CD4-positive, CD25-positive, alpha-beta regulatory T cell (primary cell): Measurements from ENCODE around the gene UCP1. TPM values are rescaled to one million over a fixed set of nuclear protein-coding genes. Genes with fewer than 3 reads are reported as not detected.

Experiments used
- ATAC-seq, 2 donors: fragments of 150-1000 bp; cut with Tn5 transposase; one replicate each; pipeline ENCODE4 v1.10.0; 2021; ENCODE audit warnings: low read depth in 2 of 2, moderate number of reproducible peaks in 2 of 2, moderate library complexity in 1 of 2
- DNase-seq, 3 donors: peaks; one replicate each; pipeline versions ENCODE4 v3.0.0 to v3.0.0-alpha.2; 2012 to 2022; ENCODE audit warnings: mixed read lengths in 1 of 3
- H3K27ac ChIP-seq: one replicate; pipeline ENCODE4 v1.7.0; 2013; ENCODE audit warnings: mild to moderate bottlenecking, low read length; ENCODE audit not compliant: insufficient read depth, poor library complexity, severe bottlenecking
- H3K27me3 ChIP-seq: one replicate; pipeline ENCODE4 v1.7.0; 2013; ENCODE audit warnings: low read length; ENCODE audit not compliant: control insufficient read depth, insufficient read depth
- H3K36me3 ChIP-seq: one replicate; pipeline ENCODE4 v1.7.0; 2013; ENCODE audit warnings: mild to moderate bottlenecking, low read length, moderate library complexity; ENCODE audit not compliant: control insufficient read depth, insufficient read depth
- H3K4me1 ChIP-seq: 2 replicates; pipeline ENCODE4 v1.7.0; 2013; ENCODE audit warnings: mild to moderate bottlenecking, low read length; ENCODE audit not compliant: insufficient read depth, control insufficient read depth, poor library complexity, severe bottlenecking
- H3K4me3 ChIP-seq: one replicate; pipeline ENCODE4 v1.7.0; 2013; ENCODE audit warnings: low read depth, mild to moderate bottlenecking, low read length, moderate library complexity
- H3K9me3 ChIP-seq, 2 experiments: 1 replicate in 1 of 2; 2 replicates in 1 of 2; pipeline ENCODE4 v1.7.0; 2013; ENCODE audit warnings: low read length in 2 of 2, mild to moderate bottlenecking in 1 of 2, moderate library complexity in 1 of 2; ENCODE audit not compliant: control insufficient read depth in 2 of 2
- H3K27ac Mint-ChIP-seq, 3 donors: one replicate each; pipeline ENCODE4 v1.8.0; 2020 to 2022; ENCODE audit warnings: mild to moderate bottlenecking in 3 of 3, mixed read lengths in 3 of 3, moderate library complexity in 2 of 3
- H3K27me3 Mint-ChIP-seq: one replicate; pipeline ENCODE4 v1.8.0; 2022; ENCODE audit warnings: mild to moderate bottlenecking, mixed read lengths
- H3K36me3 Mint-ChIP-seq: one replicate; pipeline ENCODE4 v1.8.0; 2020; ENCODE audit warnings: mixed read lengths
- H3K4me1 Mint-ChIP-seq, 4 donors: one replicate each; pipeline ENCODE4 v1.8.0; 2020 to 2022; ENCODE audit warnings: mixed read lengths in 4 of 4, mild to moderate bottlenecking in 1 of 4
- H3K4me3 Mint-ChIP-seq, 4 donors: one replicate each; pipeline ENCODE4 v1.8.0; 2020 to 2022; ENCODE audit warnings: mild to moderate bottlenecking in 4 of 4, mixed read lengths in 4 of 4, moderate library complexity in 3 of 4
- H3K9me3 Mint-ChIP-seq, 7 donors: one replicate each; pipeline ENCODE4 v1.8.0; 2020 to 2022; ENCODE audit warnings: mixed read lengths in 7 of 7, mild to moderate bottlenecking in 3 of 7, moderate library complexity in 2 of 7
- polyA plus RNA-seq, 4 donors: library from polyadenylated mRNA; unstranded; fragments of 300-500 nt; fragmentation: Illumina TruSeq; gene quantifications; one replicate each; pipeline ENCODE4 v1.2.3, GENCODE V29; 2021
- total RNA-seq: library from RNA; stranded (reverse); gene quantifications from one replicate; pipeline ENCODE4 v1.2.3, GENCODE V29; 2022

The UCP1 gene
- total and polyA plus RNA-seq, 5 donors from 2014 or later, result not detected

GRCh38 chr4:140604544-140604943 lies 35.8 kb upstream of the UCP1 start:
- H3K4me1 Mint-ChIP-seq, result no peaks in the 10 kb centered on the region

GRCh38 chr4:140603286-140603685 lies 34.5 kb upstream of the UCP1 start:
- no peaks in the 10 kb centered on the region for H3K9me3 ChIP-seq
- no peaks in the 10 kb centered on the region for H3K36me3 ChIP-seq
- Mint-ChIP-seq H3K27ac (no peak overlapping the region), H3K4me3 (no peak overlapping the region), H3K36me3 (no peaks in the 10 kb centered on the region), H3K4me1 (no peaks in the 10 kb centered on the region), H3K9me3 (peaks cover 0 to 2% (median 0%) of the 10 kb centered on the region in 7 donors), H3K27me3 (peaks cover 27% of the 10 kb centered on the region)
- H3K4me3 ChIP-seq, result no peak overlapping the region
- no peak overlapping the region for H3K27ac ChIP-seq
- DNase-seq, result no peak
- H3K27me3 ChIP-seq, result peaks cover 3% of the 10 kb centered on the region
- H3K4me1 ChIP-seq, result no peaks in the 10 kb centered on the region
- no peak for ATAC-seq

More at GRCh38 chr4:140604544-140604943, 35.8 kb upstream of the UCP1 start:
- no peaks in the 10 kb centered on the region for H3K4me1 ChIP-seq
- no peaks in the 10 kb centered on the region for H3K27me3 ChIP-seq
- H3K27ac ChIP-seq, result no peak overlapping the region
- DNase-seq (no peak), ATAC-seq (no peak)
- H3K4me3 ChIP-seq, result no peak overlapping the region
- peaks cover 0 to 2% (median 0%) of the 10 kb centered on the region in 7 donors for H3K9me3 Mint-ChIP-seq
- peaks cover 20% of the 10 kb centered on the region for H3K27me3 Mint-ChIP-seq
- no peaks in the 10 kb centered on the region for H3K9me3 ChIP-seq
- H3K36me3 Mint-ChIP-seq, result no peaks in the 10 kb centered on the region
- no peak overlapping the region for H3K27ac Mint-ChIP-seq
- H3K4me3 Mint-ChIP-seq, result no peak overlapping the region
- no peaks in the 10 kb centered on the region for H3K36me3 ChIP-seq

GRCh38 chr4:140602714-140603113 lies 34.0 kb upstream of the UCP1 start:
- Mint-ChIP-seq H3K4me3 (no peak overlapping the region), H3K27ac (no peak overlapping the region), H3K27me3 (peaks cover 27% of the 10 kb centered on the region), H3K4me1 (no peaks in the 10 kb centered on the region), H3K9me3 (peaks cover 0 to 2% (median 0%) of the 10 kb centered on the region in 7 donors), H3K36me3 (no peaks in the 10 kb centered on the region)
- H3K9me3 ChIP-seq, result no peaks in the 10 kb centered on the region
- ATAC-seq (no peak), DNase-seq (no peak)
- H3K27me3 ChIP-seq, result peaks cover 3% of the 10 kb centered on the region
- no peak overlapping the region for H3K4me3 ChIP-seq
- no peaks in the 10 kb centered on the region for H3K36me3 ChIP-seq
- H3K27ac ChIP-seq, result no peak overlapping the region
- no peaks in the 10 kb centered on the region for H3K4me1 ChIP-seq

GRCh38 chr4:140600408-140600807 lies 31.6 kb upstream of the UCP1 start:
- Mint-ChIP-seq H3K9me3 (peaks cover 0 to 2% (median 0%) of the 10 kb centered on the region in 7 donors), H3K4me3 (no peak overlapping the region)

GRCh38 chr4:140595065-140595464 lies 26.3 kb upstream of the UCP1 start:
- ATAC-seq (no peak), DNase-seq (peak in 1 of 3 donors; percentile 28)
- Histone ChIP-seq H3K27me3 (peaks cover 3% of the 10 kb centered on the region), H3K4me3 (no peak overlapping the region), H3K9me3 (no peaks in the 10 kb centered on the region), H3K27ac (no peak overlapping the region), H3K4me1 (no peaks in the 10 kb centered on the region), H3K36me3 (no peaks in the 10 kb centered on the region)
- Mint-ChIP-seq H3K4me3 (no peak overlapping the region), H3K27ac (no peak overlapping the region), H3K4me1 (peaks cover 0 to 6% (median 2%) of the 10 kb centered on the region in 4 donors), H3K36me3 (no peaks in the 10 kb centered on the region), H3K27me3 (peaks cover 34% of the 10 kb centered on the region), H3K9me3 (peaks cover 0 to 9% (median 5%) of the 10 kb centered on the region in 7 donors)

More at GRCh38 chr4:140600408-140600807, 31.6 kb upstream of the UCP1 start:
- H3K4me1 ChIP-seq, result no peaks in the 10 kb centered on the region
- no peak overlapping the region for H3K27ac Mint-ChIP-seq
- H3K27ac ChIP-seq, result no peak overlapping the region
- H3K9me3 ChIP-seq, result no peaks in the 10 kb centered on the region
- no peak for ATAC-seq
- H3K27me3 Mint-ChIP-seq, result peaks cover 15% of the 10 kb centered on the region
- H3K36me3 Mint-ChIP-seq, result no peaks in the 10 kb centered on the region
- no peaks in the 10 kb centered on the region for H3K4me1 Mint-ChIP-seq
- H3K36me3 ChIP-seq, result no peaks in the 10 kb centered on the region
- peaks cover 3% of the 10 kb centered on the region for H3K27me3 ChIP-seq
- no peak for DNase-seq
- no peak overlapping the region for H3K4me3 ChIP-seq

- Mint-ChIP-seq H3K9me3 (peaks cover 0 to 2% (median 0%) of the 10 kb centered on the region in 7 donors), H3K4me1 (no peaks in the 10 kb centered on the region), H3K4me3 (no peak overlapping the region), H3K27ac (no peak overlapping the region), H3K27me3 (peaks cover 11% of the 10 kb centered on the region), H3K36me3 (no peaks in the 10 kb centered on the region)
- no peaks in the 10 kb centered on the region for H3K36me3 ChIP-seq
- H3K27ac ChIP-seq, result no peak overlapping the region
- H3K4me1 ChIP-seq, result no peaks in the 10 kb centered on the region
- no peak overlapping the region for H3K4me3 ChIP-seq
- no peak for DNase-seq
- peaks cover 9% of the 10 kb centered on the region for H3K27me3 ChIP-seq
- H3K9me3 ChIP-seq, result no peaks in the 10 kb centered on the region
- no peak for ATAC-seq
Observed at GRCh38 chr4:140584439-140584838, 15.7 kb upstream of the UCP1 start.

GRCh38 chr4:140581078-140581477 lies 12.3 kb upstream of the UCP1 start:
- H3K27me3 ChIP-seq, result peaks cover 15% of the 10 kb centered on the region
- H3K4me3 ChIP-seq, result no peak overlapping the region
- peaks cover 37% of the 10 kb centered on the region for H3K27me3 Mint-ChIP-seq
- H3K4me1 Mint-ChIP-seq, result no peaks in the 10 kb centered on the region
- DNase-seq, result no peak
- no peaks in the 10 kb centered on the region for H3K9me3 ChIP-seq
- H3K36me3 Mint-ChIP-seq, result no peaks in the 10 kb centered on the region
- H3K36me3 ChIP-seq, result no peaks in the 10 kb centered on the region
- no peak overlapping the region for H3K27ac Mint-ChIP-seq
- H3K4me1 ChIP-seq, result no peaks in the 10 kb centered on the region
- peaks cover 0 to 2% (median 0%) of the 10 kb centered on the region in 7 donors for H3K9me3 Mint-ChIP-seq
- H3K4me3 Mint-ChIP-seq, result no peak overlapping the region
- ATAC-seq, result no peak
- no peak overlapping the region for H3K27ac ChIP-seq

GRCh38 chr4:140579278-140579677 lies 10.5 kb upstream of the UCP1 start:
- no peaks in the 10 kb centered on the region for H3K4me1 ChIP-seq
- H3K27me3 Mint-ChIP-seq, result peaks cover 45% of the 10 kb centered on the region
- no peak overlapping the region for H3K27ac ChIP-seq
- ATAC-seq (no peak), DNase-seq (no peak)
- no peaks in the 10 kb centered on the region for H3K9me3 ChIP-seq
- peaks cover 0 to 2% (median 0%) of the 10 kb centered on the region in 7 donors for H3K9me3 Mint-ChIP-seq
- H3K4me1 Mint-ChIP-seq, result no peaks in the 10 kb centered on the region
- H3K27me3 ChIP-seq, result peaks cover 14% of the 10 kb centered on the region
- H3K36me3 Mint-ChIP-seq, result no peaks in the 10 kb centered on the region
- no peak overlapping the region for H3K4me3 Mint-ChIP-seq
- H3K27ac Mint-ChIP-seq, result no peak overlapping the region
- H3K4me3 ChIP-seq, result no peak overlapping the region
- no peaks in the 10 kb centered on the region for H3K36me3 ChIP-seq
